ENCODE data around the gene CD34.

CD34 gene

DNA sequence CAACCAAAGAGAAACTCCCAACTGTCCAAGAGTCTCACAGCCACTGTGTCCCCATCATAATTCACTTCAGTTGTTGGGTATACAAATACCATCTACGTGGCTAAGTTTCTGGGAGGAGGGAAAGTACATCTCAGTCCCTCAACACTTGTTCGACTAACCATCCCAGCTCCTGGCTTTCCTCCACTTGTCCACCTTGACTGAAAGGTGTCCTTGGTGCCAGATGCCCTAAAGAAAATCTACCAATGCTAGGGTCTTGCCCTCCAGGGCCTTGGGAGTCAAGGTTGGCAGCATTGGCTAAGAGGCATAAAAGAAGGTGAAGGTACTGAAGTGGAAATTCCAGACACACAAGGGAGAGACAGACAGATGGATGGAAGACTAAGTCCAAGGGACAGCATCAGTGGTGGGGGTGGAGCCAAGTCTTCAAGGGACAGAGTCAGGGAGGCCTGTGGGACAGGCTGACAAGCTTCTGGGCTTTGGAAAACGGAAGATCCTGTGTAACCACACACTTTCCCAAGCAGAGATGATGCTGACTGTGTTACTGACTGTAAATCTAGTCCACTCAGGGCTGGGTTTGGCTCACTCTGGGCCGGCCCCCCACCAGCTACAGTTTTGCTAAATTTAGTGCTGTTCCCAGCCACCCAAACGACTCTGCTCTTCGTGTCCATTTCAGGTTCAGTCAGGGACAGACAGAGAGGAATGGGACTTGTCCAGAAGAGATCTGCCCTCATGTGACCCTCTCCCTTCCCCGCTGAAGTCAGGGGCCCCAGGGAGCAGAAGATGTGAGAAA lies 60.1 kb downstream of the CD34 start:
- DNase-seq, result no peak

DNA sequence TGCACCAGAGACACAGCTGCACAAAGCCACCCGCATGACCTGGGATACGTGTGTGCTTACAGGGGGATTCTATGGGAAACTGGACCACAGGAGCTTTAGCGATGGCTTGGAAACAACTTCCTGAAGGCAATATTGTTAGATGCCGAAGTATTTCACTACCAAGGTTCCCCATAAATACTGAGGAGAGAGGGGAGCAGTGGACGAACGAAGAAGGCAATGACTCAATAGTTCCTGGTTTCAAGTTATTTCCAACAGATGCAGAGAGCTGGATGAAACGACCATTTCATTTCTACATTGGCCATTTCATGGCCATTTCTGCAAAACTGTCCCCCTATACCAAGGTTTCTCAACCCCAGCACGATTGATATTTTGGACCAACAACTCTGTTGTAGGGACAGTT lies 61.3 kb downstream of the CD34 start:
- no peak for DNase-seq

DNA sequence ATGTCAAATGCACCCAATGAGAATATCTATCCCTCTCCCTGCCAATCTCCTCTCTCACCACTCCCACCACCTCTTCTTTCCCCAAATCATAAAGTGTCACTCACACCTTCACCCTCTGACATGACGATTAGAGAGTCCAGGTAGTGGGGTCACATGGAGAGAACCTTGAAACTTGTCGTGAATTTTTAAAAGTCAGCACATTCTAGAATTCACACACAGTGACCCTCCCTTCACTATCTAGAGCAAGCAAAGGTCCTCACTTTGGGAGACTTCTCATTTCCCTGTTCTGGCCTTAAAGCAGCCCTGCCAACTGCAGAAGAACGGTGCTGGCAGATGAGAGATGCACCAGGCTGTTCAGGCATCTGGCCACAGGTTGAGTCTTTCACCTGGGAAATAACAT lies 61.9 kb downstream of the CD34 start:
- DNase-seq, result no peak

DNA sequence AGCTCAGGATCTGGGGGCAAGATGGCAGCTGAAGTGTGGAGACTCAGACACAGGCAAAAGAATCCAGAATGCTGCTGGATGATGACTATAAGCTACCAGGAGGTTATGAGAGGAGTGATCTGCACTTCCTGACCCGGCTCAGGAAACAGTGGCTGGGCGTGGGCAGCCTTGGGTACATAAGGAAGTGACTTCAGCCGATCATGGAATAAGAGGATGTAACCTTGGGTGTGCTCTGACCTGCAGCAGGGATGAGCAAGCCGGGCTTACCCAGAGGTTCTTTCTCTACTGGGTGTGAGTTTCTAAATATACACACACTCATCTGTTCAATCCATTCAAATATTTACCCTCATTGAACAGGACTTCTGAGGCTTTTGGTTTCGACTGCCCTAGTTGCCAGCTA lies 62.7 kb downstream of the CD34 start:
- DNase-seq, result peak; percentile 31 to 57

DNA sequence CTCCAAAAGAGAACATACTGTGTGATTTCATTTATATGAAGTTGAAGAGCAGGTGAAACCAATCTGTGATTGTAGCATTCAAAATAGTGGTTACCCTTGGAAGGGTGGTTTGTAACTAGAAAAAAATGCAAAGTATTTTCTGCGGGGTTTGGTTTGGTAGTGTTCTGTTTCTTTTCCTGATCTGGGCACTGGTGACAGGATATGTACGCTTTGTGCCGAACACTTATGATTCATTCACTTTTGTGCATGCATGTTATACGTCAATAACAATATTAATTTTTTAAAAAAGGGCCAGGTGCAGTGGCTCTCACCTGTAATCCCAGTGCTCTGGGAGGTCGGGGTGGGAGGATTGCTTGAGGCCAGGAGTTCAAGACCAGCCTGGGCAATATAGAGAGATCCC lies 63.8 kb downstream of the CD34 start:
- no peak for DNase-seq

DNA sequence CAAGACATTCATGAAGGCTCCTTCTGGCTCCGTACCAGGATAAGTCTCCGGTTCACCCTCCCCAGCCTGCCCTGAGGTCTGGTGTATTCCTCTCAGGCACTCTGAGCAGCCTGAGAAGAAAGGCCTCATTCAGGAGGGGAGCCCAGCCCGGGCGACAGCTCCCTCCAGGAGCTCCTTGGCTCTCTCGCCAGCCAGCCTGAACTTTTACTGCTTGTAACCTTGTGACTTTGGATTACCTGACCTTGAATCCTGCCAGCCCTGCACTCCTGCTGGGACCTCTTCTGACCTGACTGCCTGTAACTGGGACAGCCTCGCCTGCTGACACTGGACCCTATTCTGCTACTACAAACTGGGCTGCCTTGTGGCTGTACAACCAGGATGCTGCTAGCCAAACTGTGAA lies 65.8 kb downstream of the CD34 start:
- no peak for DNase-seq

DNA sequence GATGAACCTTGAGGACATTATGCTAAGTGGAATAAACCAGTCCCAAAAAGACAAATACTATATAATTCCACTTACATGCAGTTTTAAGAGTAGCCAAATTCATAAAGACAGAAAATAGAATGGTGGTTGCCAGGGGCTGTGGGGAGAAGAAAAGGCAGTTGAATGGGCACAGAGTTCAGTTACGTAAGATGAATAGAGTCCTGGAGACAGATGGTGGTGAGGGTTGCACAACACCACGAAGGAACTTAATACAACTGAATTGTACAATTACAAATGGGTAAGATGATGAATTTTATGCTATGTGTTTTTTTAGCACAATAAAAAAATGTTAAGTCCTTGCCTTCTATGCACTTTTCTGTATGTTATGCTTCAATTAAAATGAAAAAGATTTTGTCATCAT lies 66.6 kb downstream of the CD34 start:
- no peak for DNase-seq

DNA sequence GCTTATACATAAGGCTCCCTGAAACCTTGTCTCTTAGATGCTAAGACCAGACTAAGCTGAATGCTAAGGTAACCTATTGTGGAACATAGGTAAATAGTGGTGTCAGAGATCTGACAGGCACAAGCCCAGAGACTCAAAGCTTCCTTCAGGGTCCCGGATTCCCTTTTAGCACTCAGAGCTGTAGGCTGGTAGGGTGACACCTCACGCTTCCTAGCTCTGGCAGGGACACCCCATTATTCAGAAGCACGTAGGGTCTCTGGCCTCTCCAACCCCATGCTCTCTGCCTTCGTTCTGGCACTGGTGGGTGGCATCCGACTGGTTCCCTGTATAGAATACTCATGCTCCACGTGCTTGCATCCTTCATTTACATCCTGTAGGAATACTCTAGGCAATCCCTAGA lies 68.4 kb downstream of the CD34 start:
- DNase-seq, result no peak

DNA sequence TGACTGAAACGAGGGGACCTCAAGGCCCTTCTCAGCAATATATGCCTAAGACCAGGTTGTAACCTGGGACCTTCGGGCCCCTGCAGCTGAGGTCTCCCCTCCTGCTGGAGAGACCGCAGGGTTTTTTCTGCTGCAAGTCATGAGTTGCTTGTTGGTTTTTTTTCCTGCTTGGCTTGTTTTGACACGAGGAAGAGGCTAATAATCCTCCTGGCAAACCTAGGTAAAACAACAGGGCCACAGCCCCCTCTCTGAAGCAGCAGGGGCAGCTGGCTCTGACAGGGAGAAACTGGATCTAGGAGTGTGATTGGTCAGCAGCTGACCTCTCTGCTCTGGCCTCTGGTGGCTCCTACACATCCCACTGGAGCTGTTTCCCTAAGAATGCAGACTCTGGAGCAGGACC lies 69.0 kb downstream of the CD34 start:
- no peak for DNase-seq

DNA sequence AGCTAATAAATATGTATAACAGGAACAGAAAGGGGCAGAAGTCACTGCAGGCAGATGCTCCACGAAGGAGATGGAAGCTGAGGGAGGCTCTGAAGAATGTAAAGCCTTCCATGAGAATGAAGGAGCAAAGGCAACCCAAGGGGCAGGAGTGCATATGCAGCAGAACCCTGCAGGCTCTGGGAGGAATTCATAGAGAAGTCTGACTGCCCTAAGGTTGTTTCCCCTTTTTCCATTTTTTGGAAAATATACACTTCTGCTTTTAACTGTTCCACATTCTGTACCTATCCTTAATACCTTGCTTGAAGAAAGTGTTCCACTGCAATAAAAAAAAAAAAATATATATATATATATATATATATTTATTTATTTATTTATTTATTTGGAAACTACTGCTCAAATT lies 69.6 kb downstream of the CD34 start:
- no peak for DNase-seq

GRCh38 chr1:207840380-207840779 lies 70.5 kb downstream of the CD34 start:
- DNase-seq, result no peak

DNA sequence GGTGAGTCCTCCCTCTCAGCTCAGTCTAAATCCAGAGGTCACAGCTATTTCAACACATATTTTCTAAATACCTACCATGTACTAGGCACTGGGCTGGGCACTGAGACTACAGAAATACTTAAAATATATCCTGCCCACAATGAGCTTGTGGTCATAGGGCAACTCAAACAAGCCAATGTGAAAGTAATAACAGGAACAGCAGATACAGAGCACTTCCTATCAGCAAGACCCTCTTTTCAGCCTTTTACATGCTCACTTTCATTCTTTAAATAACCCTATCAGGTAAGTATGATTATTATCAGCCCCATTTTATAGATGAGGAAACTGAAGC lies 71.9 kb downstream of the CD34 start:
- no peak for DNase-seq

DNA sequence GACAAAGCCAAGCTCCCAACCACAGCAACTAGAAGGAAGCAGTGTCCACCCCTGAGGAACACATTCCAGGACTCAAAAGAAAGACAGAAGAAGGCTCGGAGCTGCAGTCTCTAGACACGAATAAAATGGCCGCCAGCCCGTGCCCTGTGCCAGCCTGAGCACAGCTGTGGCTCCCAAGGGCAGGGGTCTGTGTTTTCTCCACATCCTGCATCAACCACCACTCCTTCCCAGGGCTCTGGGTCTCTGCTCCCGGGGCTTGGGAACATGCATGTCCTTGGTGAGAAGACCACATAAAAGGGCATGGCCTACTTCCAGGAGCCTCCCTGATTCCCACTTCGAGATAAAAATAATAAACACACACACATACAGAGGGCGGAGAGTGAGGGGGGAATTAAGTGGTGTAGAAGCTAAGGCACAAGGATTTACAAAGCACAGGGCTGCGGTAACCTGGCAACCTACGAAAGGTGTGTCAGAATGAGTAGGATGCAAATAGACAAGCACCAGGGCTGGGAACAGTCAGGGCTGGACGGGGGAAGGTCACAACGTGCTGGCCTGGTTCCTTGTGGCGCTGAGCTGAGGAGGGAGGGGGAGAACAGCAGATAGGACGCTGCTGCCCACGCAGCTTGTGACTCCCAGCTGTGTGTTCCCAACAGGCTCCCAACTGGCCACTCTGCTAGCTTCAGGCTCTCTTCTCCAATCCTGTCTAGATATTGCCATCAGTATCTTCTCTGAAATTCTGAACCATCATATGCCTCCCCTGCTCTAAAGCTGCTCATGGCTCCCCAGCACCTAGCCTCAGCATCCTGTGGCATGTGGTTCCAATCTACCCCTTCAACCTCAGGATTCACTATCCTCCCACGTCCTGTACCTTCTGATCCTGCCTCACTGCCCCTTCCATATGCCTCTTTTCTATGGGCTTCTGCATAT lies 72.5 kb downstream of the CD34 start:
- no peak for DNase-seq

GRCh38 chr1:207837673-207838072 lies 73.3 kb downstream of the CD34 start:
- no peak for DNase-seq

DNA sequence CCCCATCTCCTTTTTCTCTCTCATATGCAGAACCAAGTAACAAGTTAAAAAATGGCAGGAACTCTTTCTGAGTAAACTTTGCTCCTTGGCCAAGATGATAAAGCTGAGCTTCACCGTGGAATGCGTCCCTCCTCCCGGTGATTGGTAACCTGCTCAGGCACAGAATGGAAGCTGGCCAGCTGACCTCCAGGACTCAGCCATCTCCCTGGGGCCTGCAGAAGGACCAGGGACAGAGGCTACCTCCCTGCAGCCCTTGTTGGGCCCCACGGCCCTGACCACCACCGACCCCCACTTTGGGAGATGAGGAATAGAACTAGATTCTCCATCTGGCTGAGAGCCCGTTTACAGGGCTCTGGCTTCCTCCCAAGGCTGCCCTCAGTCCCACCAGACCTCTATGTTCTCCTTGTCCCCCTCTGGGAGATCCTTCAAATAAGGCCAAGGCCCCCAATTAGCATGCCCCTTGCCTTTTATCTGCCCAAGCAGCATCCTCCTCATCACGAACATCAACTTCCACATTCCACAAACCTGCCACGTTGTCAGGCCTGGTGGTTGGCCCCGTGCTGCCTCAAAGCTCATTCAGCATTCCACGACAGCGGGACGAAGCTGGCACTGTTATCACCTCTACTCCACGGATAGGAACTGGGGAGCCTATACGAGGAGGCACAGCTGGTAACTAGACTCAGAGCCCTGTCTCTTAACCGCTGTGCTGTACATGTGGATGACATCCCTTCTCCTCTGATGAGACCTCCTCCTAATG lies 74.2 kb downstream of the CD34 start:
- DNase-seq, result no peak

DNA sequence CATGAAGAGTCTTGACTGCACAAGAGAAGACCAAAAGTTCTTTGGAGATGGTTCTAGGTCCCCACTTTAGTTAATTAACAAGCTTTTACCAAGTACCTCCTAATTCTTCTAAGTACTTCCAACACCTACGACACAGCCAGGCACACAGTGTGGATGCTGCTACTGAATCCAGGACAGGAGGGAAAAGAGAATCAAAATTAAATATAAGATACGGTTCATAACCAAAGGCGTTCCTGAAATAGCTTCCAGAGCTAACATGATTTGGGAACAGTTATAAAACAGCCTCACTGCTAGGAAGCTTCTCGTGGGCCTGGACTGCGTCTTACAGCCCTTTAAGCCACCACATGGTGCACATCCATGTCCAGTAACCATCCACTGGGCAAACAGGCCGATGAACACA lies 75.0 kb downstream of the CD34 start:
- no peak for DNase-seq

DNA sequence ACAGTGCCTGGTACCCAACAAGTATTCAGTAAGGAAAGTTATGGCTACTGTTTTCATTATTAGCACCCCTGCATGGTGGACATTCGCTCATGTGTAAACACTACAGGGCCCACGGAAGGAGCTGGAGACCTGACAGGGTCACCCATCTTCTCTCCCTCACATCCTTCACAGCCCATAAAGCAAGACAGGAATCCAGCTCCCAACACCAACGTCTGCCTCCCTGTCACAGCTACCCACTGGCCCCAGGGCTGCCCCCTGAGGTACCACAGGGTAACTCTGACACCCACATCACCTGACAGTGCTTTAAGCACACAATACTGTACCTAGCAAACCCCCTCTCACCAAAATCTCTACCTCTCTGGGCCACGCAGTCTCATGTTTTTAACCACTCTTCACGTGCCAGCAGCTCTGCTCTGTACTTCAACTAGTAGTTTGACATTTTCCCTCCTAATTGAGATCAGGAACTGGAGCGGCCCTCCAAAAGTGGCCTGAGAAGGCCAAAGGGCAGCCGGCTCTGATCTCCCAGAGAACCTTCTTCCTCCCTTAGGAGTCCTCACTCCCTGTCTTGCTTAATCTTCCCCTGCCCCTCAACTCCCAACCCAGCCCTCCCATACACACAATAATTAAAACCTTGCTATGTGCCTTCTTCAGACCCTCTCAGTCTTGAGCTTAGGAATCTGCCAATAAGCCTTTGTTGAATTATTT lies 76.8 kb downstream of the CD34 start:
- no peak for DNase-seq

DNA sequence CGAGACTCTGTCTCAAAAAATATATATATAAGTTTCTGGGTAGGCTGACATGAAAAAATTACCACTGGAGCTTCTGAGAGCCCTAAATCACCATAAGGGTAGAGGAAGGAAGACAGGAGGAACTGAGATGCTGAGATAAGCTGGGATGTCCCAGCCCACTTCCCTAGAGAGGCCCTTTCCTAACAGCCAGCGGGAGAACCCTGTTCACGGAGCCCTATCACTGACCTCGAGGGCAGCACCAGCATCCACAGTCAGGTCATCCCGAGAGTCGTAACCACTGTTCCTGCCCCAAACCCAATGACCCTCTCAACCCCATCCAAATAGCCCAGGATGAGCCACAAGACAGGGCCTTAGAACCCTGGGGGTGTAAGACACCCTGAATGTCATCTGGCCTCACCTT lies 77.5 kb downstream of the CD34 start:
- DNase-seq, result no peak

DNA sequence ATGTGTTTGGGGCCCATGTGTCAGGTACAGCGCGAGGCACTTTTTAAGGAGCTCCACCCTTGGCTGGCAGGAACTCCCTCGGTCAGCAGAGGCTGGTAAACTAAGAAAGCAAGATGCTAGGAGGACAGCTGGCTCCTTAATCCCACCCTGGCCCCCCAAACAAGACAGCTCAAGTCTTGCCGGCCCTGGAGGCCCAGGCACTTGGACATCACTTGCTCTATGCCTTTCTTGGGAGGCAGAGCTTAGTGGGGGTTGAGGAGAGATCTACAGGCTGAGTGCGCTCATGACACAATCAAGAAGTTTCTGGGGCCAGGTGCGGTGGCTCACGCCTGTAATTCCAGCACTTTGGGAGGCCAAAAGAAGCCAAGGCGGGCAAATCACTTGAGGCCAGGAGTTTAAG lies 78.1 kb downstream of the CD34 start:
- DNase-seq, result no peak

DNA sequence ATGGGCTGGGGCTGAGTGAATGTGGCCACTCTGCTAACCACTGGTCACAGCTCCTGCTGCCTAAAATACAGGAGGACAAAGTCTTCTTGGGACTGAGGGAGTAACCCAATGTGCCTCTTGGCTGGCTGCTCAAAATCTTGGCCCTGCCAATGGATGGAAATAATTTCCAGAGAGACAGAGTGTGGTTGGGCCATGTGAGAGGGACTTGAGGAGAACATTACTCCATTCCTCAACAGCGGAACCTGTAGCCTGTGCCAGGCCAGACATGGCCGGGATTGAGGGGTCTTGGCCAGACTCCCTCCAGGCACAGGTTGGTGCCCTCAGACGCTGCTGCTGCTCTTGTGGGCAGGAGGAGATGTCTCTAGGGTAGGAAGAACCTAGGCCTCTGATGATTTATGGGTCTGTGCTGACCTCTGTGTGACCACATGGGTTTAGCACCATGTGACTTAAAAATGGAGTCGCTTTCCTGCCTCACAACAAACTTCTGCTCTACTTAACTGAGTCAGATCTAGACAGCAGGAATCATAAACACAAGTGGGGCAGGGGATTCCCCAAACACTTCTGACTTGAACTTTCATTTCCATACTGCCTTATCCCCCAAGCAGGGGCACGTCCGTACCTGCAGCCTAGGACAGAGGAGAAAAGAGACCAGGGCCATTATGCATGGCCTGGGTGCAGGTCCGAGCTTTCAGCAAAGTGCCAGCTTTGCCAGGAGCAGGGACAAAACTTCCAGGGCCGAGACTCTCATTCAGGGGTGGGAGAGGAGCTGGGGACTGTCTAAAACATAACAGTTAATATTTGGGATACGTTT lies 79.2 kb downstream of the CD34 start:
- DNase-seq, result peak; percentile 31 to 58

Measured in CD4-positive, alpha-beta T cell treated with Interferon alpha-2 for 1 hour (primary cell).